Measurements from ENCODE around the gene KIF26B. TPM values are rescaled to one million over a fixed set of nuclear protein-coding genes. Genes with fewer than 3 reads are reported as not detected.

Gene KIF26B
- total and polyA plus RNA-seq, 2 donors: 0.43 to 1.6 TPM

DNA sequence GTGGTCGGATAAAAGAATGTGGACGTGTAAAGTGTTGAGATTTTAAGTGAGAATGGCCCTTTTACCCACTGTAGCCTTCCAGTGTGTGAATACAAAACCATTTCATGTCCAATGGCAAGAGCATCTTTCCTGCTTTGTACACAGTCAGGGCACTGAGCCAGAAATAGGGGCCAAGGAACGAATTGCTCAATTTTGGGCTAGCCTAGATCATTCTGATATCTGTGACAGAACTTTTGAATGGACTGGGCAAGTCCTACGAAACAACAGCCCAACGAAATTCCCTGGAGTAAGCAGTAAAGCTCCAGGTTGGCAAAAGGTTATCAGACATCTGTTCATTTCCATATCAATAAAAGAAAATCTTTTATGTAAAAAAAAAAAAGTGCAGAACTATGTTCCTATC lies 5.5 kb downstream of the KIF26B start:
- no peak for DNase-seq (ENCODE audit: low read depth in 6 of 9, low spot score in 9 of 9)
- no peaks in the 10 kb centered on the region for H3K36me3 ChIP-seq (ENCODE audit: control insufficient read depth in 2 of 2, insufficient read depth in 2 of 2, low read length in 1 of 2)
- H3K27me3 ChIP-seq (ENCODE audit: control insufficient read depth in 2 of 2, insufficient read depth in 1 of 2, low read length in 1 of 2): peaks cover 22 to 31% of the 10 kb centered on the region in 2 donors
- 88% methylated on average over 5 of the region's 5 CpGs for WGBS
- H3K27ac ChIP-seq (ENCODE audit: low read depth in 1 of 2, low read length in 1 of 2): no peak overlapping the region
- H3K9me3 ChIP-seq (ENCODE audit: control insufficient read depth in 2 of 2, insufficient read depth in 1 of 2, low read length in 1 of 2): peaks cover 0 to 8% of the 10 kb centered on the region in 2 donors
- peaks cover 10 to 15% of the 10 kb centered on the region in 2 donors for H3K4me1 ChIP-seq (ENCODE audit: control insufficient read depth in 2 of 2, insufficient read depth in 2 of 2, low read length in 2 of 2)
- no peak overlapping the region for H3K4me3 ChIP-seq (ENCODE audit: low read length in 2 of 2)

DNA sequence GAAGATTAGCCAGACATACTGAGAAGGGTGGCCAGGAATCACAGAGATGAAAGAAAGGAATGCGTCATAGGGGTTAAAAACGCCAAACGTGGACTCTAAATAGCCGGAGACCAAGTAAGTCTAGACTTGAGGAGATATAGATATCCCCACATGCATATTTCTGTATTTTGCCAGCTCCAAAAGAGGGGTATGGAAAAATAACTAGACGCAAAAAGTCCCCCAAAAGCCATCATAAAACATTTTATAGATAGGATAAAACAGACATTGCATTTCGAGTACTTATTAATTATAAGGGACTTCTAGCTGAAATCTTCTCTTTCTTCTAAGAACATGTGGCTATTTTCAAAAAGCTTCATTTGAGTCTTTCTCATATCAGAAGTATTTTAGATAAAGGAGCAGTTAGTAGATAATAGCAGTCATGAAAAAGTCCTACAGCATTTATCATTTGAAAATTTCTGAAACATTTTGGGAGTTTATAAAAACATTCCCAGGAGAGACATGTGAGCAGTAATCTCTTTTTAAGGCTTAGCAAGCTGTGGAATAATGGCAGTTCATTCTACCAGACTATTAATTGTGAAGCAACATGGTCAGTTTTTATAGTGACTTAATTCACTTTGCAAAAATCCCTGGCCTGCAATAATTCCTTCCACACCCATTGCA lies 6.1 kb downstream of the KIF26B start:
- Histone ChIP-seq H3K27ac (ENCODE audit: low read depth in 1 of 2, low read length in 1 of 2) (no peak overlapping the region), H3K27me3 (ENCODE audit: control insufficient read depth in 2 of 2, insufficient read depth in 1 of 2, low read length in 1 of 2) (peaks cover 16 to 30% of the 10 kb centered on the region in 2 donors), H3K36me3 (ENCODE audit: control insufficient read depth in 2 of 2, insufficient read depth in 2 of 2, low read length in 1 of 2) (no peaks in the 10 kb centered on the region), H3K4me3 (ENCODE audit: low read length in 2 of 2) (no peak overlapping the region), H3K9me3 (ENCODE audit: control insufficient read depth in 2 of 2, insufficient read depth in 1 of 2, low read length in 1 of 2) (peaks cover 0 to 3% of the 10 kb centered on the region in 2 donors), H3K4me1 (ENCODE audit: control insufficient read depth in 2 of 2, insufficient read depth in 2 of 2, low read length in 2 of 2) (peaks cover 9 to 10% of the 10 kb centered on the region in 2 donors)
- DNase-seq (ENCODE audit: low read depth in 6 of 9, low spot score in 9 of 9): no peak
- 94% methylated on average over 6 of the region's 6 CpGs for WGBS

DNA sequence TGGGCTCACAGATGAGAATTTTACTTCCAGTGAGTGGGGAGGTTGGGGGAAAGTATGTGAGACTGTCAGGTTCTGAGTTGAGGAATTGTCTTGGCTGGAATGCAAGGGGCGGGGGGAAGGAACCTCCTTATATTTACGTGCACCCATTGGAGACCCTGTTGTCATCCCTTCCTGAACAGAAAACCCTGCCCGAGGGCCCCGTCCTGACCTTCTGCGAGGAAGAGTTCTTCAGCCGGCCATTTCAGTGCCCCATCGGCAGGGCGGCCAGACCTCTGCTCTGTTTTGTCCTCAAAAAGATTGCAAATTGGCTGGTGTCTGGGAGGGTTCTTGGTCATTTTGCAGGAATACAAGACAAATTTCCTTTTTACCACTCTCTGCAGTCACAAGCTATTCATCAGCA lies 7.1 kb downstream of the KIF26B start:
- WGBS: 97% methylated on average over 8 of the region's 8 CpGs
- Histone ChIP-seq H3K9me3 (ENCODE audit: control insufficient read depth in 2 of 2, insufficient read depth in 1 of 2, low read length in 1 of 2) (no peaks in the 10 kb centered on the region), H3K27me3 (ENCODE audit: control insufficient read depth in 2 of 2, insufficient read depth in 1 of 2, low read length in 1 of 2) (peaks cover 6 to 27% of the 10 kb centered on the region in 2 donors), H3K36me3 (ENCODE audit: control insufficient read depth in 2 of 2, insufficient read depth in 2 of 2, low read length in 1 of 2) (no peaks in the 10 kb centered on the region), H3K27ac (ENCODE audit: low read depth in 1 of 2, low read length in 1 of 2) (no peak overlapping the region), H3K4me3 (ENCODE audit: low read length in 2 of 2) (no peak overlapping the region), H3K4me1 (ENCODE audit: control insufficient read depth in 2 of 2, insufficient read depth in 2 of 2, low read length in 2 of 2) (peaks cover 4% of the 10 kb centered on the region in 2 donors)
- no peak for DNase-seq (ENCODE audit: low read depth in 6 of 9, low spot score in 9 of 9)

DNA sequence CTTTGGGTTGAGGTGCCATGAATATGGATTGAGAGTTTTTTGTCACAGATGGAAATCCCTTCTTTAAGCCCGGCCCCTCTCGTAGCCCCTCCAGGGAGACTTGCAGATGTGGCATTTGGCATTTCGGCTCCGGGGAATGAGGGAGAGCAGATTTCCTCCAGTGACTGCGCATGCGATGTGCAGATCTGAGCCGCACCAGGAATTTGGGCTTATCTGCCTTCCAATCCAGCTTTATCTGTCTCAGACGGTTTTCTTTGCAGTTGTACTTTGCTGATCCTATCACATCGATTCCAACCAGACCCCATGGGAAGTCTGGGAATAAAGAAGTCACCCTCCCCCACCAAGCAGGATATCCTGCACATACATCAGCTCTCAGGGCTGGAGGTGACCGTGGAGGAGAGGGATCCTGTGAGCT lies 11.7 kb downstream of the KIF26B start:
- 40% methylated on average over 10 of the region's 10 CpGs for WGBS

DNA sequence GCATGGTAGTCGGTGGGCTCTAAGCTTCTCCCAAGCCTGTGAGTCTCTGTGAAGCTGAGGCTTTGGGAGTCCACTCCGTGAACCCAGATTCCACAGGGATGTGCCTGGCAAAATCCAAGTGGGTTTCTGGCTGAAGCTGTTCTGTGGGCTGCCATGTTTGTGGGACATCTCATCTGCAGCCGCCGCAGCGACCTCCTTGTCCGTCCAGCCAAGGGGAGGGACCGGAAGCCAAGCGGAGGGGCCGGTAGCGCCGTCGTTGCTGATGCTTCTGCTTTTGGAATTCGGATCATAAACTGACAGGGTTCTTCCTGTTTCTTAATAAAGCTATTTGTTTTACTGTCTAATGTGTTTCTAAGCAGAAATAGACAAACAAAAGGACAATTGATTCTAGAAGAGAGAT lies 13.3 kb downstream of the KIF26B start:
- DNase-seq (ENCODE audit: low read depth in 6 of 9, low spot score in 9 of 9): no peak
- Histone ChIP-seq H3K4me3 (ENCODE audit: low read length in 2 of 2) (no peak overlapping the region), H3K36me3 (ENCODE audit: control insufficient read depth in 2 of 2, insufficient read depth in 2 of 2, low read length in 1 of 2) (no peaks in the 10 kb centered on the region), H3K27me3 (ENCODE audit: control insufficient read depth in 2 of 2, insufficient read depth in 1 of 2, low read length in 1 of 2) (peaks cover 0 to 18% of the 10 kb centered on the region in 2 donors), H3K27ac (ENCODE audit: low read depth in 1 of 2, low read length in 1 of 2) (no peak overlapping the region), H3K4me1 (ENCODE audit: control insufficient read depth in 2 of 2, insufficient read depth in 2 of 2, low read length in 2 of 2) (peaks cover 0 to 7% of the 10 kb centered on the region in 2 donors), H3K9me3 (ENCODE audit: control insufficient read depth in 2 of 2, insufficient read depth in 1 of 2, low read length in 1 of 2) (no peaks in the 10 kb centered on the region)
- 31% methylated on average over 13 of the region's 13 CpGs for WGBS

More for the DNA sequence above, 11.7 kb downstream of the KIF26B start:
- peaks cover 0 to 7% of the 10 kb centered on the region in 2 donors for H3K4me1 ChIP-seq (ENCODE audit: control insufficient read depth in 2 of 2, insufficient read depth in 2 of 2, low read length in 2 of 2)
- H3K36me3 ChIP-seq (ENCODE audit: control insufficient read depth in 2 of 2, insufficient read depth in 2 of 2, low read length in 1 of 2): no peaks in the 10 kb centered on the region
- H3K27me3 ChIP-seq (ENCODE audit: control insufficient read depth in 2 of 2, insufficient read depth in 1 of 2, low read length in 1 of 2): peaks cover 0 to 20% of the 10 kb centered on the region in 2 donors
- H3K9me3 ChIP-seq (ENCODE audit: control insufficient read depth in 2 of 2, insufficient read depth in 1 of 2, low read length in 1 of 2): no peaks in the 10 kb centered on the region
- no peak overlapping the region for H3K4me3 ChIP-seq (ENCODE audit: low read length in 2 of 2)
- no peak for DNase-seq (ENCODE audit: low read depth in 6 of 9, low spot score in 9 of 9)
- no peak overlapping the region for H3K27ac ChIP-seq (ENCODE audit: low read depth in 1 of 2, low read length in 1 of 2)

- no peaks in the 10 kb centered on the region for H3K36me3 ChIP-seq (ENCODE audit: control insufficient read depth in 2 of 2, insufficient read depth in 2 of 2, low read length in 1 of 2)
- H3K27me3 ChIP-seq (ENCODE audit: control insufficient read depth in 2 of 2, insufficient read depth in 1 of 2, low read length in 1 of 2): peaks cover 0 to 18% of the 10 kb centered on the region in 2 donors
- peaks cover 0 to 7% of the 10 kb centered on the region in 2 donors for H3K4me1 ChIP-seq (ENCODE audit: control insufficient read depth in 2 of 2, insufficient read depth in 2 of 2, low read length in 2 of 2)
- H3K4me3 ChIP-seq (ENCODE audit: low read length in 2 of 2): no peak overlapping the region
- DNase-seq (ENCODE audit: low read depth in 6 of 9, low spot score in 9 of 9): no peak
- H3K27ac ChIP-seq (ENCODE audit: low read depth in 1 of 2, low read length in 1 of 2): no peak overlapping the region
- H3K9me3 ChIP-seq (ENCODE audit: control insufficient read depth in 2 of 2, insufficient read depth in 1 of 2, low read length in 1 of 2): no peaks in the 10 kb centered on the region
- 92% methylated on average over 7 of the region's 7 CpGs for WGBS
These were observed 14.1 kb downstream of the KIF26B start for GRCh38 chr1:245168906-245169305.

DNA sequence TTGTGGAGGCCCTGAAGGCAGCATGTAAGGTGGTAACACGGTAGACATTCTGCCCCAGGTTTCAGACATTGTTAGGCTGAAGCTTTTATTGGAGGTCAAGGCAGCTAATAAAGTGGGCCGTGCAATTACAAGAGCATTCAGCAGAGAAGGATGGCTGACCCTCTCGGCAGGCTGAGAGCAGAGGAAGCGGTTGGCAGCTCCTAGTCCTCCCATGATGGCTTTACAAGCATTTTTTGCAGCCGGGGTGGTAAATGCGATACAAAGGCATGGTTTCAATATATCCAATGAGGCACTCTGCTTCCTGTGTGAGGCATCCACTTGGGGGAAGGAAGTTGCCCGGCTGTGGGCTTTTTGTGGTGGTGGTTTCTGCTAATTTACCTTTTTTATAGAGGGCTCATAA lies 14.6 kb downstream of the KIF26B start:
- Histone ChIP-seq H3K36me3 (ENCODE audit: control insufficient read depth in 2 of 2, insufficient read depth in 2 of 2, low read length in 1 of 2) (no peaks in the 10 kb centered on the region), H3K27me3 (ENCODE audit: control insufficient read depth in 2 of 2, insufficient read depth in 1 of 2, low read length in 1 of 2) (peaks cover 0 to 18% of the 10 kb centered on the region in 2 donors), H3K27ac (ENCODE audit: low read depth in 1 of 2, low read length in 1 of 2) (no peak overlapping the region), H3K9me3 (ENCODE audit: control insufficient read depth in 2 of 2, insufficient read depth in 1 of 2, low read length in 1 of 2) (no peaks in the 10 kb centered on the region), H3K4me1 (ENCODE audit: control insufficient read depth in 2 of 2, insufficient read depth in 2 of 2, low read length in 2 of 2) (peaks cover 0 to 7% of the 10 kb centered on the region in 2 donors), H3K4me3 (ENCODE audit: low read length in 2 of 2) (no peak overlapping the region)
- 31% methylated on average over 7 of the region's 7 CpGs for WGBS
- no peak for DNase-seq (ENCODE audit: low read depth in 6 of 9, low spot score in 9 of 9)

- Histone ChIP-seq H3K36me3 (ENCODE audit: control insufficient read depth in 2 of 2, insufficient read depth in 2 of 2, low read length in 1 of 2) (no peaks in the 10 kb centered on the region), H3K9me3 (ENCODE audit: control insufficient read depth in 2 of 2, insufficient read depth in 1 of 2, low read length in 1 of 2) (no peaks in the 10 kb centered on the region), H3K27me3 (ENCODE audit: control insufficient read depth in 2 of 2, insufficient read depth in 1 of 2, low read length in 1 of 2) (peaks cover 0 to 8% of the 10 kb centered on the region in 2 donors), H3K4me3 (ENCODE audit: low read length in 2 of 2) (no peak overlapping the region), H3K27ac (ENCODE audit: low read depth in 1 of 2, low read length in 1 of 2) (no peak overlapping the region), H3K4me1 (ENCODE audit: control insufficient read depth in 2 of 2, insufficient read depth in 2 of 2, low read length in 2 of 2) (peaks cover 0 to 7% of the 10 kb centered on the region in 2 donors)
- no peak for DNase-seq (ENCODE audit: low read depth in 6 of 9, low spot score in 9 of 9)
- WGBS: 79% methylated on average over 7 of the region's 7 CpGs
These were observed 17.2 kb downstream of the KIF26B start for GRCh38 chr1:245172026-245172425.

DNA sequence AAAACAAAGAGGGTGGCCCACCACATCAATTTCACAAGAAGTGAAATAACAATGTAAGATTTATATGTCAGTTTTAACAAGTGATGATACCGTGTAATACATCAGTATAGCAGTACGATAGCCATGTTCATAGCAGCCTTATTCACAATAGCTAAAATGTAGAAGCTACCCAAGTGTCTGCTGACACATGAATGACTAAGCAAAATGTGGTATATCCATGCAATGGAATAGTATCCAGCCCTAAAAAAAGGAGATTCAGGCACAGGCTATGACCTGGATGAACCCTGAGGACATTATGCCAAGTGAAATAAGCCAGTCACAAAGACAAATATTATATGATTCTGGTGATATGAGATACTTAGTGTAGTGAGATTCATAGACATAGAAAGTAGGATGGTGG lies 18.0 kb downstream of the KIF26B start:
- no peak overlapping the region for H3K27ac ChIP-seq (ENCODE audit: low read depth in 1 of 2, low read length in 1 of 2)
- no peak overlapping the region for H3K4me3 ChIP-seq (ENCODE audit: low read length in 2 of 2)
- WGBS: over 99% methylated on average over 2 of the region's 2 CpGs
- DNase-seq (ENCODE audit: low read depth in 6 of 9, low spot score in 9 of 9): no peak
- H3K4me1 ChIP-seq (ENCODE audit: control insufficient read depth in 2 of 2, insufficient read depth in 2 of 2, low read length in 2 of 2): peaks cover 0 to 7% of the 10 kb centered on the region in 2 donors
- H3K9me3 ChIP-seq (ENCODE audit: control insufficient read depth in 2 of 2, insufficient read depth in 1 of 2, low read length in 1 of 2): no peaks in the 10 kb centered on the region
- peaks cover 0 to 4% of the 10 kb centered on the region in 2 donors for H3K27me3 ChIP-seq (ENCODE audit: control insufficient read depth in 2 of 2, insufficient read depth in 1 of 2, low read length in 1 of 2)
- H3K36me3 ChIP-seq (ENCODE audit: control insufficient read depth in 2 of 2, insufficient read depth in 2 of 2, low read length in 1 of 2): no peaks in the 10 kb centered on the region

All from thymus (tissue), 11 donors.